Skeletal muscle cell (primary cell): ENCODE measurements around the gene SQSTM1.

ENCODE experiments used
- DNase-seq: peaks from one replicate; pipeline ENCODE4 v3.0.0-alpha.2; 2010; ENCODE audit warnings: low read depth
- H3K4me3 ChIP-seq: 2 replicates; pipeline ENCODE4 v1.5.1; 2011; ENCODE audit warnings: low read depth, mild to moderate bottlenecking, control low read depth, low read length, moderate library complexity

Gene SQSTM1

GRCh38 chr5:179793468-179794139 lies 27.1 kb upstream of the SQSTM1 start, which contains the start of gene LTC4S:
Gene LTC4S (plus strand): TSS chr5:179793986. CDS start chr5:179794081, 95 bp downstream.
- no peak within 1 kb of the TSS for H3K4me3 ChIP-seq
- DNase-seq: no peak

DNA sequence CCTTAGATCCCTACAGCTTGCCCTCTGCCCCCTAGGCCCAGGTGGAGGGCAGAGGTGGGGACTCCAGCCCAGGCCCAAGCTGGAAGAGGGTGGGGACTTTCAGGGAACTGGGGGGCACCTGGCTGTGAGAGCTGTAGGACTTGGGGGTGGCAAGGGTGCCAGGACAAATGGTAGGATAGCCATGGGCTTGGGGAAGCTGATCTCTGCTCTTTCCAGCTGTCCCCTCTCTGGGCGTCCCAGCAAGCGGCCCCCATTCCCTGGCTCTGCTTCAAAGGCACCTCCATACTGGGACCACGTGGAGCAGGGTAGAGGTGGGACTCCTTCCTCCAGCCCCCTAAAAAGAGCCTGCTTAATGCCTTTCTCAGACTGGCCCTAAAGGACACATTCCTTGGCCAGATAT lies 26.5 kb upstream of the SQSTM1 start:
- DNase-seq: no peak
- no peak overlapping the region for H3K4me3 ChIP-seq

DNA sequence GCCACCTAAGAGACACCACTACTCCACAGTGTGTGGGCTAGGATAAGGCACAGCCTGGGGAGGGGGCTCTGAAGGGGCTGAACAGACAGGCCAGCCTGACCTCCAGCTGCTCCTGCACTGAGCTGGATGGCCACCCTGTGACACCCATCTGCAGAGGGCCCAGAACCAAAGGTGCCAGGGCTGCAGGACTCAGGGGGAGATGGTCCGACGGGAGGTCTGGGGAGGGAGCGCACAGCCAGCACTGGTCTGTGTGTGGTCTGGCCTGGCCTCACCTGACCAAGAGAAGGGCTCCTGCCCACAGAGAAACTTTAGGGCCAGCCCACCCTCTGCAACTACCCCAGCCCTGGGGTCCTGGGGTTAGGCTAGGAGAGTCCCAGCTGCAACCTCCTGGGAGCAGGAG lies 26.1 kb upstream of the SQSTM1 start:
- no peak overlapping the region for H3K4me3 ChIP-seq
- DNase-seq: no peak

GRCh38 chr5:179795049-179795862 lies 25.4 kb upstream of the SQSTM1 start:
- peak overlapping the region; percentile 59 for H3K4me3 ChIP-seq
- DNase-seq: no peak

DNA sequence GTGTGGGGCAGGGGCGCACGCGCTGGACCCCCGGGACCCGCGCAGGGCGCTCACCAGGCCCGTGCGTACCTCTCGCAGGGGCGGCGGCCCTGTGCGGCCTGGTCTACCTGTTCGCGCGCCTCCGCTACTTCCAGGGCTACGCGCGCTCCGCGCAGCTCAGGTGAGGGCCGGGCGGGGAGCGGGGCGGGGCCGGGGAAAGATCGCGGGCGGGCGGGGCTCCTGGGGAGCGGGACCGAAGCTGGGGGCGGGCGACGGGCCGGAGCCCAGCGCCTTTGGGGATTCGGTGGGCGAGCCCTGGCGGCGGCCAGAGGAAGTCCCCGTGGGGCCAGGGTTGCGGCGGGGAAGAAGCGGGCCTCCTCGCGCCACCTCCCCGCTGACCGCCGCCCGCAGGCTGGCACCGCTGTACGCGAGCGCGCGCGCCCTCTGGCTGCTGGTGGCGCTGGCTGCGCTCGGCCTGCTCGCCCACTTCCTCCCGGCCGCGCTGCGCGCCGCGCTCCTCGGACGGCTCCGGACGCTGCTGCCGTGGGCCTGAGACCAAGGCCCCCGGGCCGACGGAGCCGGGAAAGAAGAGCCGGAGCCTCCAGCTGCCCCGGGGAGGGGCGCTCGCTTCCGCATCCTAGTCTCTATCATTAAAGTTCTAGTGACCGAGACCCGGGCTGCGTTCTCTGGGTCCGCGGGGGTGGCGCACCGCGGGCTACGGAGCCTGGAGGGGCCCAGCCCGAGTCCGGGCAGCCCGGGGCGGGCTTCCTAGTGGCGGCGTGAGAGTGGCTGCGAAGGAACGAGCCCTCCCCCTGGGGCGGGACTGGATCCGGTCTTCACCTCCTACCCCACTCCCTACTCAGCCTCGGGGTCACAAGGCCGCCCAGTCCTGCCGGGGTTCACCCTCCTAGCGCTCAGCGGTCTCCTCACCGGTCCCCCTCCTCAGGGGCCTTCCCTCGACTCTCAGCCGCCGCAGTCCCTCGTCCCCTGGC lies 24.6 kb upstream of the SQSTM1 start:
- peak overlapping the region; percentile 59 for H3K4me3 ChIP-seq
- peak; percentile 38 for DNase-seq

GRCh38 chr5:179796877-179797608 lies 23.7 kb upstream of the SQSTM1 start:
- no peak for DNase-seq
- H3K4me3 ChIP-seq: peak overlapping the region; percentile 59

- H3K4me3 ChIP-seq: no peak overlapping the region
- DNase-seq: no peak
These were observed 23.0 kb upstream of the SQSTM1 start for GRCh38 chr5:179797741-179798140.

GRCh38 chr5:179798144-179798770 lies 22.4 kb upstream of the SQSTM1 start:
- DNase-seq: no peak
- H3K4me3 ChIP-seq: no peak overlapping the region

DNA sequence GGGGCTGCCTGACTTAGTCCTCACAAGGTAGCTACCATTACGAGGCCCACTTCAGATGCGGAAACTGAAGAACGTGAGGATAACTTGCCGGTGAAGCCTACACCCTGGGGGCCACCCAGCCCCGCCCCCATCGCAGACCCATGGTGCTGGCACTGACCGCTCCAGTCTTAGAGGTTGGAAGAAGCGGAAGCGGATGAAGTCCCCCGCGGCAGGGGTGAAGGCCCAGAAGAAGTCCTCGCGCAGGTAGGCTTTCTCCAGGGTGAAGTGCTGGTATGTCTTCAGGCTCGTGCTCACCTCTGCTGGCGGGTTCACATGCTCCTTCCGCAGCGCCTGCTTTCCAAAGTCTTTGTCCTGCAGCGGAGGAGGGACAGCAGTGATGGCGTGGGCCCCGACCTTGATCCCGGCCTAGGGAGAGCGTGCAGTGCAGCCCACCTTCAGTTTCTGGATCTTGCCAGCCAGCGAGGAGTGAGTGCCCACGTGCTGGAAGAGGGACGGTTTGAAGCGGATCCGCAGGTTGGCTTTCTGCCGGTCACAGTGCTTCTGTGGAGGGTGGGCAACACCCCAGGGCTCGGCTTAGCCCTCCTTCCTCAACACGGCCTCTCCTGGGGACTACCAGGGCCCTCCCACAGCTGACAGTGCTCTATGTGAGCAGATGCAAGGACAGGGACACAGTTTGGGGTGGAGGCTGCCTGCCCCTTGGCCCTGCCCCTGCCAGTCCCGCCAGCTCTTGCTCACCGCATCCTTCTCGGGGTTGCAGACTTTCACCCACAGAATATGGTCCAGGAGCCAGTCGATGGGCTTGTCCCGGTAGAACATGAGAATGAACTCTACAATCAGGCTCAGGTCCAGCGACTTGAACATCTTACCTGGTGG lies 21.7 kb upstream of the SQSTM1 start:
- no peak for DNase-seq
- H3K4me3 ChIP-seq: no peak overlapping the region

GRCh38 chr5:179799644-179799973 lies 21.1 kb upstream of the SQSTM1 start:
- no peak for DNase-seq
- H3K4me3 ChIP-seq: no peak overlapping the region

DNA sequence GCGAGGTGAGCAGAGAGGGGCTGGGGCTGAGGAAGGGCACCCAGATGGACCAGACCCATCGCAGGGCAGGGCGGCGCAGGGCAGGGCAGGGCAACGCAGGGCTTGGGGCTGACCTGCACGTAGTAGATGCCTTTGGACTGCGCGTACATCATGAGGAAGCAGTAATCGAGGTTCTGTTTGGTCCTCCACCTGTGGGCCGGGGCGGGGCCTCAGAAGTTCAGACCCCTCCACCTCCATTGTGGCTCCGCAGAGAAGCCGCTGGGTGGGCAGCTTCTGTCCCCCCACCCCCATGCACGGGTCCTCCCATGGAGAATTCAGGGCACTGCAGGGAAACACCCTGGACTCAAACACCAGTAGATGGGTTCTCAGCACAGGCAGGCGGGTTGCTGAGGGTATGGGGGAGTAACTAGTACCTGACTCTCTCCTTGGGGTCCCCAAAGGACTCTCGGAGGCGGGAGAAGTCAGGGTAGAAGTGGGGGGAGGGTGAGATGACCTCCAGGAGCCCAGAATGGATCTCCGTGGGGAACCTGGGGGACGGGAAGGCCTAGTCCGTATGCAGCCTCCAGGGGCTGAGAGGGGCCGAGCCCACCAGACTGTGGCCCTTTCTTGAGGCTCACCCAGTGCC lies 20.5 kb upstream of the SQSTM1 start:
- H3K4me3 ChIP-seq: no peak overlapping the region
- no peak for DNase-seq

- H3K4me3 ChIP-seq: no peak overlapping the region
- DNase-seq: no peak
These were observed 20.0 kb upstream of the SQSTM1 start for GRCh38 chr5:179800696-179801201.

- DNase-seq: peak; percentile 18
- no peak overlapping the region for H3K4me3 ChIP-seq
These were observed 19.1 kb upstream of the SQSTM1 start for GRCh38 chr5:179801304-179802206.

DNA sequence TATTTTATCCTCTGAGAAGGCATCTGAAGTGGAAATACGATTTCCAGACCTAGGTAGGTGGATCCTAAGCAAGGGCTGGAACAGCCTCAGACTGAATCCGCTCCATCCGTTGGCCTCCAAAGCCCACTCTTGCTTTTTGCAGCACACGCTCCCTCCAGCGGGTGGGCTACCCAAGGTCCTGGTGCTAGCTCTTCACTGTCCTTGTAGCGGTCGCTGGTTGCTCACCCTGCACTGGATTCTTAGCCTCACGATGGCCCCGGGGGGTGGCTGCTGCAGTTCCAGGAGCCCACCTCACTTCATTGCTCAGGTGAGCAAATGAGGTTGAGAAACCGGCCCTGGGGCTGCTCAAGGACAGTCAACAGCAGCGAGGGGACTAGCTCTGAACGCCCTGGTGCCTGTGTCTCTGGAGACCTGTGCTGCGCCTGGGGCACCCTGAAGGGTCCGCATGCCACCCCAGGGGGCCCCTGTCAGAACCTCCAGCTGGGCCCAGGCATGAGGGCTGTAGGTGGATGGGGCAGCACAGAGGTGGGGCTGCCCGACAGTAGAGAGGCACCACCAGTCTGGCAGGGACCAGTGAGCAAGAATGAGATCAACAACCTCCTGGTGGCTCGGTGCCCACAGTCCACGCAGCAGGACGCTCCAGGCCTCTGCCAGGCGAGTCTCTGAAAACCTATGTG lies 18.4 kb upstream of the SQSTM1 start:
- no peak for DNase-seq
- no peak overlapping the region for H3K4me3 ChIP-seq

GRCh38 chr5:179802950-179803562 lies 17.6 kb upstream of the SQSTM1 start:
- no peak overlapping the region for H3K4me3 ChIP-seq
- DNase-seq: no peak
